Tibial nerve (tissue), 3 donors: ENCODE measurements around the gene MBOAT2.

Experiments
- CTCF ChIP-seq, 5 experiments: fragments of 200-600 bp in 3 of 5; fragments of 450-650 bp in 2 of 5; sonication (generic) in 3 of 5; IDR thresholded peaks; one replicate each; pipeline ENCODE4 v1.5.1; 2016 to 2019; ENCODE audit warnings: antibody characterized with exemption in 5 of 5, mild to moderate bottlenecking in 3 of 5, moderate library complexity in 2 of 5
- POLR2A ChIP-seq, 2 donors: fragments of 450-650 bp; IDR thresholded peaks; one replicate each; pipeline ENCODE4 v1.6.1; 2017; ENCODE audit warnings: antibody characterized with exemption in 2 of 2, mild to moderate bottlenecking in 2 of 2, moderate library complexity in 2 of 2

- TF ChIP-seq POLR2A (IDR thresholded peaks at IDR 0.05) (no peak), CTCF (IDR thresholded peaks at IDR 0.05) (no peak)
Observed at GRCh38 chr2:9032121-9032520, 28.6 kb upstream of the MBOAT2 start.
